HG03175 (cell line): ENCODE results near the gene N4BP2L1.
A peak's percentile ranks its signal among the peaks of the same experiment; 100 is the strongest.
"Not testable (repeated sequence)": the region's sequence is repeated elsewhere in the genome, so short reads cannot be mapped to it uniquely, and the experiment has no call there.

ENCODE experiments used
- ATAC-seq: cut with Tn5 transposase; IDR thresholded peaks from one replicate; pipeline ENCODE4 v1.9.1; 2021; ENCODE audit warnings: mild to moderate bottlenecking, moderate library complexity; ENCODE audit not compliant: unreplicated experiment

Gene N4BP2L1

DNA sequence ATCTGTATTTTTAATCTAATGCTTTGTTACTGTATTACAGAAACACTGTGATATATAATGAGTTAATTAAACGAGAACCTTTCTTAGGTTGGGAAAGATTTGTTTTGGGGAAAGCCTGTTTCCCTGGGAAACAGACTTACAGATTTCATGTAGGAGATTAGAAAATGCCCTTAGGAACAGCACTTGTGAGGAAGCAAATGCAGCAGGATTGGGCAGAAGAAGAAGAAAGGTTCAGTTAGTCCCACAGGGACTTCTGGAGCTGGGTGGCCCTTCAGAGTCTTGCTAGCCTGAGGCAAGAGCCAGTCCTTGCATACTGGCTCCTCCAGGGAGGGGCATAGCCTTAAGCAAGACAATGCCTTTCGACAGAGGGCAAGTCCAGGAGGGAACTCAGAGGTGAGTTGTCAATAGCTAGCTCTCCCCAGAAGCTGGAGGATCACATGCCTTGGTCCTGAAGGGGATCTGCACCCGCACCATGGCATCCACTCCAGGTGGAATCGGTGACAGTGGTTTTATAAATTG is 36.8 kb downstream of the N4BP2L1 start:
- no peak for ATAC-seq

DNA sequence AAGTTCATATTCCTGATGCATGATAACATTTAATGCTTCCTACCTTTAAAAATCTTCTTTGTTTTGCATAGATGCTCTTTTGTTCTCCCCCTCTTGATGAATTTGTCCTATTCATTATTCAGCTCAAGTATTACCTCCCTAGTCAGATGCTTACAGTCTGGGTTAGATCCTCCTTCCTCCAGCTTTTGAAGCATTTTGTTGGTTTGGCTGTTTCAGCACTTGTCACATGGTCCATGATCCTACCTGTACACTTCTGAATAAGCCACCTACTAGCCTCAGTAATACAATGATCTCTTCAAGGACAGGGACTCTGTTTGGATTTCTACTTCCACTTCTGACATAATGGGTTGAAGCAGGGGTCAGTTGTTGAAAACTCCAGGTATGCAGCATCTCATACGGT is 37.4 kb downstream of the N4BP2L1 start:
- no peak for ATAC-seq

DNA sequence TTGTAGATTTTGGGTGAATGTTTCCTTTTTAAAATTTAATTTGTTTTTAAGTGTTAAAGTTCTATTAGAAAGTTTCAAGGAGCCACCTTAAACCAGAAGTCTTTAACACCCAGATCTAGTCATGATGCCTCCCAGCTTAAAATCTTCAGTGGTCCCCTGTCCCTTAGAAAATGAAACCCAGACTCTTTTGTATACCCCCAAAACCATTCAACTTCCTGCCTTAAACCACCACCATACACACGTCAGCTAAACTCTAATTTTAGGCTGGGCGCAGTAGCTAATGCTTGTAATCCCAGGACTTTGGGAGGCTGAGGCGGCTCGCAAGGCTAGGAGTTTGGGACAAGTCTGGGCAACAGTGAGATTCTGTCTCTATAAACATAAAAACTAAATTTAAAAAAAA is 37.9 kb downstream of the N4BP2L1 start:
- ATAC-seq, result no peak

- no peak for ATAC-seq
Observed at GRCh38 chr13:32385410-32385809, 42.5 kb downstream of the N4BP2L1 start.

DNA sequence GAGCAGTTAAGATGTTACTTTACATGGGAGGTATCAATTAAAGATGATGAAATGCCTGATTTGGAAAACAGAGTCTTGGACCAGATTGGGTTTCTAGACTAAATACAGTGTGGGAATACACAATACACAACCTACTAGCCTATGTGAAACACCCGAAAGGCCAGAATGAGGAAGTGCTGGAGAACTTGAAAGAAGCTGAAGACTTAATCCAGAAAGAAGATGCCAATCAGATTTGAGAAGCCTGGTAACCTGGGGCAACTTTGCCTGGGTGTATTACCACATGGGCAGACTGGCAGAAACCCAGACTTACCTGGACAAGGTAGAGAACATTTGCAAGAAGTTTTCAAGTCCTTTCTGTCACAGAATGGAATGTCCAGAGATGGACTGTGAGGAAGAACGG is 43.2 kb downstream of the N4BP2L1 start:
- ATAC-seq, result no peak

DNA sequence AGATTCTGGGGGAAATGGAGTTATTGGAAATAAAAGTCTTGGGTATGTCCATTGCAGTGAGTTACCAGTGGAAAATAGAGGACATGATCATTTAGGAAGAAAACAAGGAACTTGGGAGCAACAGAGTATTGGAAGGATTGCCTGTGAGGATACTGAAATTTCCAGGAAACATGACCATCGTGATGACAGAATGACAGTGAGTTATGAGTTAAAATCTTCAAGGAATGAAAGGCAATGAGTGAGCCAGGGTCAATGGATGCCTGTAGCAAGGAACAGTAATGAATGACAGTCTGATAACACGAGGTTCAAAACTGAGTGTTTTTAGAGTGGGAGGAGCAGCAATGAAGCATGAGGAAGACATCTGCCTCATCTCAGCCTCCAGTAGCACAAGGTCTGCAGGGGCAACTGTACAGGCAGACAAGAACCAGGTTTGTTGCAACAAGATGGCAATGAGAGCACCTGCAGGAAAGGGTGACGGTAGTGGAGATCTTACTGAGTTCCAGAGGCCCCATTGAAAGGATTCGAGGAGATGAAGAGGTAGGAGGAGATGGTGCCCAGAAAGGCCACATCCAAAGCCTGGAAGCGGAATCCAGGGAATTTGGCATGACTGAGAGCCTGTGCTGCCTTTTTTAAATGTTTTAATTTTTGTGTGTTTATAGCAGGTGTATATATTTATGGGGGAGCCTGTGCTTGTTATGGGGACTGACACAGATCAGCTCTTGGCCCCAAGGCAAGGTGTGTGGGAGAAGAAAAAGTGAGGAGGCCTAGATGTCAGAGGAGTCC is 43.9 kb downstream of the N4BP2L1 start:
- no peak for ATAC-seq

- ATAC-seq, result no peak
Observed at GRCh38 chr13:32381539-32381938, 46.4 kb downstream of the N4BP2L1 start.

GRCh38 chr13:32378012-32378411 is 49.9 kb downstream of the N4BP2L1 start:
- no peak for ATAC-seq

DNA sequence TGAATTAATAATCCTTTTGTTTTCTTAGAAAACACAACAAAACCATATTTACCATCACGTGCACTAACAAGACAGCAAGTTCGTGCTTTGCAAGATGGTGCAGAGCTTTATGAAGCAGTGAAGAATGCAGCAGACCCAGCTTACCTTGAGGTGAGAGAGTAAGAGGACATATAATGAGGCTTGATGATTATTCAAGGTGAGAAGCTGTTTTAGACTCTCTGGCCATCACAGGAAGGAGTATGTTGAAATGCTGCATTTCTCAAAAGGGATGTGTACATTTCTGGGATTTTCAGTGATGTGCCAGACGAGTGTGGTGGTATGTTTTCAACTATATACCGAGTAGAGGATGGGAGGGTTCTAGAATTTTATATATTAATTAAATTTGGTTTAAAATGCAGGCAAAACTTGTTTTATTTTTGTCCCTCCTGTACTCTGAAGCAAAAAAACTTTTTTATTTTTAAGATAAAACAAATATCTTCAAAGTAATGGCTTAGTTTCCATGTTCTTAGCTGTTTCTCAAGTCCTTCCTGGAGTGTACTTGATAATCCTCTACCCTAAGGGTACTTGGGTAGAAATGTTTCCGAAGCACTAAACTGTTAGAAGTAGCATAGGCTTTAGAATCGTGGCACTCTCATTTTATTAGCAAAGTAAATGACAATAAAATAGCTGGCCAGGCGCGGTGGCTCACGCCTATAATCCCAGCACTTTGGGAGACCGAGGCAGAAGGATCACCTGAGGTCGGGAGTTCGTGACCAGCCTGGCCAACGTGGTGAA is 51.1 kb downstream of the N4BP2L1 start:
- ATAC-seq, result no peak

- ATAC-seq, result no peak
Observed at GRCh38 chr13:32370805-32371204, 57.1 kb downstream of the N4BP2L1 start.

GRCh38 chr13:32362574-32362973 is 65.4 kb downstream of the N4BP2L1 start:
- no peak for ATAC-seq

GRCh38 chr13:32355935-32356334 is 72.0 kb downstream of the N4BP2L1 start:
- ATAC-seq, result not testable (repeated sequence)

GRCh38 chr13:32354040-32354439 is 73.9 kb downstream of the N4BP2L1 start:
- ATAC-seq, result peak; percentile 81

DNA sequence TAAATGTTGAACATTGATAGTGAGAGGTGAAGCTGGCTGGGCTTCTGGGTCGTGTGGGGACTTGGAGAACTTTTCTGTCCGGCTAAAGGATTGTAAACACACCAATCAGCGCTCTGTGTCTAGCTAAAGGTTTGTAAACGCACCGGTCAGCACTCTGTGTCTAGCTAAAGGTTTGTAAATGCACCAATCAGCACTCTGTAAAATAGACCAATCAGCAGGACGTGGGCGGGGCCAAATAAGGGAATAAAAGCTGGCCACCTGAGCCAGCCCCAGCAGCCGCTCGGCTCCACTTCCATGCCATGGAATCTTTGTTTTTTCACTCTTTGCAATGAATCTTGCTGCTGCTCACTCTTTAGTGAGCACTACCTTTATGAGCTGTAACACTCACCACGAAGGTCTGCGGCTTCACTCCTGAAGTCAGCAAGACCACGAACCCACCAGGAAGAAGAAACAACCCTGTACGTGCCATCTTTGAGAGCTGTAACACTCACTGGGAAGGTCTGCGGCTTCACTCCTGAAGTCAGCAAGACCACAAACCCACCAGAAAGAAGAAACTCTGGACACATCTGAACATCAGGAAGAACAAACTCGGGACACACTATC is 77.0 kb downstream of the N4BP2L1 start:
- not testable (repeated sequence) for ATAC-seq
